Skin of body (tissue), 2 donors: Measurements from ENCODE around the gene CLSTN2. TPM values are rescaled to one million over a fixed set of nuclear protein-coding genes. Genes with fewer than 3 reads are reported as not detected.

Source experiments
- DNase-seq: peaks from one replicate; lab custom pipeline; 2025; lab: John Stamatoyannopoulos, UW
- total RNA-seq: library from RNA; depleted of rRNA; stranded (reverse); fragments of >200 nt; gene quantifications from one replicate; pipeline ENCODE4 v1.2.3, GENCODE V29; 2014

CLSTN2 gene
- total RNA-seq, 1 donor from 2014 or later = 2.9 TPM

GRCh38 chr3:140145528-140145927 lies 210.5 kb downstream of the CLSTN2 start:
- no peak for DNase-seq

- DNase-seq = no peak
These were observed 211.7 kb downstream of the CLSTN2 start for GRCh38 chr3:140146668-140147067.

- DNase-seq = no peak
These were observed 213.0 kb downstream of the CLSTN2 start for GRCh38 chr3:140147965-140148490.

GRCh38 chr3:140148824-140149390 lies 213.9 kb downstream of the CLSTN2 start:
- no peak for DNase-seq

GRCh38 chr3:140151321-140151720 lies 216.3 kb downstream of the CLSTN2 start:
- DNase-seq = no peak

- DNase-seq = no peak
These were observed 218.1 kb downstream of the CLSTN2 start for GRCh38 chr3:140152851-140153639.

GRCh38 chr3:140153736-140154135 lies 218.8 kb downstream of the CLSTN2 start:
- DNase-seq = no peak

- no peak for DNase-seq
These were observed 222.2 kb downstream of the CLSTN2 start for GRCh38 chr3:140157161-140157560.

GRCh38 chr3:140159646-140160045 lies 224.7 kb downstream of the CLSTN2 start:
- no peak for DNase-seq

- no peak for DNase-seq
These were observed 225.6 kb downstream of the CLSTN2 start for GRCh38 chr3:140160553-140160952.

- DNase-seq = no peak
These were observed 227.6 kb downstream of the CLSTN2 start for GRCh38 chr3:140162551-140162950.

- DNase-seq = no peak
These were observed 228.3 kb downstream of the CLSTN2 start for GRCh38 chr3:140163159-140163763.

- no peak for DNase-seq
These were observed 229.2 kb downstream of the CLSTN2 start for GRCh38 chr3:140164156-140164555.

- DNase-seq = no peak
These were observed 230.1 kb downstream of the CLSTN2 start for GRCh38 chr3:140164922-140165590.

GRCh38 chr3:140165781-140166180 lies 230.8 kb downstream of the CLSTN2 start:
- no peak for DNase-seq

- no peak for DNase-seq
These were observed 232.0 kb downstream of the CLSTN2 start for GRCh38 chr3:140166861-140167599.

GRCh38 chr3:140167600-140168281 lies 232.8 kb downstream of the CLSTN2 start:
- DNase-seq = no peak

- DNase-seq = no peak
These were observed 235.6 kb downstream of the CLSTN2 start for GRCh38 chr3:140170612-140171011.

- DNase-seq = no peak
These were observed 241.5 kb downstream of the CLSTN2 start for GRCh38 chr3:140176526-140176925.

- no peak for DNase-seq
These were observed 243.0 kb downstream of the CLSTN2 start for GRCh38 chr3:140177943-140178342.

- DNase-seq = no peak
These were observed 243.5 kb downstream of the CLSTN2 start for GRCh38 chr3:140178482-140178881.
